ENCODE measurements around the gene CARD14. TPM values are rescaled to one million over a fixed set of nuclear protein-coding genes. Genes with fewer than 3 reads are reported as not detected.

The CARD14 gene
- total RNA-seq, 1 donor from 2014 or later: not detected

- intact Hi-C loops (cut with micrococcal nuclease): no loop called here
These were observed 78.4 kb downstream of the CARD14 start for GRCh38 chr17:80248001-80248893.

GRCh38 chr17:80248894-80249710 is 79.3 kb downstream of the CARD14 start:
- intact Hi-C loops (cut with micrococcal nuclease): no loop called here

GRCh38 chr17:80251966-80252365 is 82.1 kb downstream of the CARD14 start:
- intact Hi-C loops (cut with micrococcal nuclease): loop anchor here (2.0 to 10.0 kb wide), 2 partner anchors 33 to 257 kb away; no protein-coding TSS in a partner anchor

- intact Hi-C loops (cut with micrococcal nuclease): loop anchor here (1.0 to 10.0 kb wide), 4 partner anchors 34 to 258 kb away; partner anchors contain the start of gene EIF4A3
These were observed 83.0 kb downstream of the CARD14 start for GRCh38 chr17:80252871-80253270.

- intact Hi-C loops (cut with micrococcal nuclease): loop anchor here (1.0 to 10.0 kb wide), 4 partner anchors 35 to 259 kb away; partner anchors contain the start of gene EIF4A3
These were observed 84.0 kb downstream of the CARD14 start for GRCh38 chr17:80253631-80254395.

- intact Hi-C loops (cut with micrococcal nuclease): loop anchor here (10.0 kb wide), 1 partner anchor 260 kb away; no protein-coding TSS in a partner anchor
These were observed 84.8 kb downstream of the CARD14 start for GRCh38 chr17:80254396-80255251.

GRCh38 chr17:80256034-80256350 is 86.2 kb downstream of the CARD14 start:
- intact Hi-C loops (cut with micrococcal nuclease): loop anchor here (10.0 kb wide), 1 partner anchor 261 kb away; no protein-coding TSS in a partner anchor

GRCh38 chr17:80257716-80258213 is 87.9 kb downstream of the CARD14 start:
- intact Hi-C loops (cut with micrococcal nuclease): loop anchor here (10.0 kb wide), 1 partner anchor 263 kb away; no protein-coding TSS in a partner anchor

- intact Hi-C loops (cut with micrococcal nuclease): loop anchor here (10.0 kb wide), 1 partner anchor 263 kb away; no protein-coding TSS in a partner anchor
These were observed 88.5 kb downstream of the CARD14 start for GRCh38 chr17:80258296-80258695.

Other genes starting within 250 kb of the CARD14 start
- 0.52 and 0.80 TPM in 2 replicates for gene TBC1D16, start 134.2 kb upstream of the CARD14 start, total RNA-seq
- gene CCDC40, start 133.4 kb upstream of the CARD14 start, total RNA-seq: not detected in 2 replicates
- 15.1 and 17.7 TPM in 2 replicates for gene GAA, start 68.4 kb upstream of the CARD14 start, total RNA-seq
- gene EIF4A3, start 22.9 kb upstream of the CARD14 start, total RNA-seq: 143 and 150 TPM in 2 replicates
- 29.0 and 33.5 TPM in 2 replicates for gene SGSH, start 50.3 kb downstream of the CARD14 start, total RNA-seq
- gene SLC26A11, start 50.4 kb downstream of the CARD14 start, total RNA-seq: 8.3 and 10.2 TPM in 2 replicates
- gene RNF213, start 90.8 kb downstream of the CARD14 start, total RNA-seq: 605 and 621 TPM in 2 replicates
- 17.6 TPM in 2 replicates for gene ENDOV, start 245.1 kb downstream of the CARD14 start, total RNA-seq

Data from T-helper 2 cell treated with Interferon-gamma antibody and Interleukin-4, amounts not matched to agents 100 ng/mL and 5 ng/mL, for 36 hours (primary cell).